NCI-H2107 (cell line): Measurements from ENCODE around the gene ADAT3.
A peak's percentile ranks its signal among the peaks of the same experiment; 100 is the strongest.

Source experiments
- DNase-seq: peaks from one replicate; lab custom pipeline; 2025; lab: John Stamatoyannopoulos, UW

Gene ADAT3

GRCh38 chr19:1905110-1905862 lies at the start of gene ADAT3, which contains the start of gene SCAMP4:
Gene ADAT3, plus strand, starts transcription at chr19:1905399. Its CDS starts 6,649 bp downstream, at chr19:1912048.
Gene SCAMP4, plus strand, starts transcription at chr19:1905399. Its CDS starts 9,621 bp downstream, at chr19:1915020.
- peak; percentile 96 for DNase-seq

GRCh38 chr19:1855828-1856255 lies 49.4 kb upstream of the ADAT3 start:
- no peak for DNase-seq

- DNase-seq: no peak
Observed at GRCh38 chr19:1856345-1856697, 48.9 kb upstream of the ADAT3 start.

DNA sequence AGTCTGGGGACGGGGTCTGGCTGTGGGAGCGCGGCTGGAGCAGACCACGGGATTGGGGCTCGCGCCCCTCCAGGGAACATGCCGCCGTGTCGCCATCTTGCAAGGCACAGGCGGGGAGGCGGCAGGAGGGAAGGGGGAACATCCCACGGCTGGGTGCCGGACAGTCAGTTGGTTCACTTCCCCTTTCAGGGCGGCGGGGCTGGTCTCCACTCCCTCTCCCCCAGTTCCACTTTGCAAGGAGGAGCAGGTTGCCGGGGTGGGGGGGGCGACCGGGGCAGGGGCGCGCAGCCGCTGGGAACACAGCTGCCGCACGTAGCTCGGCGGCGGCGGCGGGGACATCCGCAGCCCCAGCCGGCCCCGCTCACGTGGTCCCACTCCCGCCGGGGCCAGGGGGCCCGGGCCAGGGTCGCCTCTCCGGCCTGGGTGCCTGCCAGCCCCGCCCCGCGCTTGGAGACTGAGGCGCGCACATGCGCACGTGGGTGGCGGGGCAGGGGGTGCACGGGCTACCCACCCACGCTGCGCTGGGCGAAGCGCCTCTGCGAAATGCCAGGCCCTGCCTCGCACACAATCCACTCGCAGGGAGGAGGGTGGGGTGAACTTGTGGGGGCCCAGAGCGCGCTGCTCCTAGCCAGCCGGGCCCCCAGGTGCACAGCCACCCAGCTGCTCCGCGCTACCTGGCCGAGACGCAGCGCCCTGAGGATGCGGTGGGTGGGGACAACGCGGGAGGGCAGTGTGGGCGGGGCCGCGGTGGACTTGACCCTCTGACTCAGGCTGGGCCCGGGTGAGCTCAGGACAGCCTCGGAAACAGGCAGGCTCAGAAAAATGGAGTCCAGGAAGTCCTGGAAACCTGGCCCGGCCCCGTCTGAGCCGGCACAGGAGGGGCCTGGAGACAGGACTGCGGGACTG lies 48.2 kb upstream of the ADAT3 start:
- DNase-seq: no peak

GRCh38 chr19:1857648-1858326 lies 47.4 kb upstream of the ADAT3 start:
- no peak for DNase-seq

GRCh38 chr19:1858412-1859081 lies 46.7 kb upstream of the ADAT3 start:
- no peak for DNase-seq

GRCh38 chr19:1859331-1859781 lies 45.8 kb upstream of the ADAT3 start:
- DNase-seq: no peak

- DNase-seq: no peak
Observed at GRCh38 chr19:1860042-1860775, 45.0 kb upstream of the ADAT3 start.

- no peak for DNase-seq
Observed at GRCh38 chr19:1860821-1861598, 44.2 kb upstream of the ADAT3 start.

GRCh38 chr19:1861599-1862031 lies 43.6 kb upstream of the ADAT3 start:
- no peak for DNase-seq

DNA sequence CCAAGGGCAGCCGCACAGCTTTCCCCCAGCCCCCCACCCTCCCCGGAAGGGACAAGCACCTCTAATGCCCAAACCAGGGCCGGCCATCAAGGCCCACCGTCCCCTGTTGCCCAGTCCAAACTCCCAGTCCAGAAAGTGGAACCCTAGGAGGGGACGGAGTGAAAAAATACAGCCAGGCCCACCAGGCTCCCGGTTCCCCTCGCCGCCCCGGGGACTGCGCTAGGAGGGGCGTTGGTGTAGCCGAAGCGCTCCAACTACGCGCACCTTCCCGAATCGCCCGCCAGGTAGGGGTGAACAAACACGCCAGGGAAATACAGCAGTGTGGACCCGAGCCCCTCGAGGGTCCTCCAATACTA lies 43.2 kb upstream of the ADAT3 start:
- DNase-seq: no peak

GRCh38 chr19:1862424-1863327 lies 42.5 kb upstream of the ADAT3 start:
- DNase-seq: no peak

GRCh38 chr19:1863328-1863637 lies 41.9 kb upstream of the ADAT3 start, which contains the start of gene KLF16:
Gene KLF16, minus strand, starts transcription at chr19:1863579. Its CDS starts 82 bp downstream, at chr19:1863497.
- DNase-seq: no peak

DNA sequence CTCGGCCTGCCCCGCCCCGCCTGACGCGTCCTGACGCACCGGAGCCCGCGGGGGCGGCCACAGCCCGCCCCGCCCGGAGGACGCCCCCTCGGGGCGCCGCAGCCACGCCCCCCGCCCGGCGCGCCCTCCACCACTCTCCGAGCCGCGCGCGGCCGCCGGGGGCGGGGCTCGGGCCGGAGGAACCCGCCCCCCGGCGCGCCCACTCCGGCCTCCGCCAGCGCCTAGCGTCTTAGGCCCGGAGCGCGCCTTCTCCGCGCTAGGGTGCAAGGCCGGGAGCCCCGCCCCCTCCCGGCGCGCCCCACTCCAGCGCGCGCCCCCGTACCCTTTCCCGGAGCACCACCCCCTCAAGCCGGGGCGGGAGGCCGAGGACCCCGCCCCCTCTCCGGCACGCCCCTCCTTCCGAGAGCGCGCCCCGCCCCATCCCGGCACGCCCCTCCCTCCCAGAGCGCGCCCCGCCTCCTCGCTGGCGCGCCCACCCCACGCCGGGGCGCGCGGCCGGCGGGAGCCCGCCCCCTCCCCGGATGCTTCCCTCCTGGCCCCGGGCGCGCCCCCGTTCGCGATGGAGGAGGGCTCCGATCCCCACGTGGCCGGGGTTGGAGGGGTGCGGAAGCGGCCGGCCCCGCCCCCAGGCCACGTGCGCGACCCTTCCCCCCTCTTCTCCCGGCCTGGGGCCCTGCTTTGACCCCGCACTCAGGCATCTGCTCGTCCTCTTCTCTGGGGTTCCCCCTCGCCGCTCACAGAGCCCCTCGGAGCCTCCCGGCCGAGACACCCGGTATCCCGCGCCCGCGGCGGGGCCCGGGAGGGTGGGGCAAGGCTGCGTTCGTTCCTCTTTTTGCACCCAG lies 41.3 kb upstream of the ADAT3 start:
- peak; percentile 93 for DNase-seq

GRCh38 chr19:1864480-1865171 lies 40.6 kb upstream of the ADAT3 start:
- DNase-seq: no peak

GRCh38 chr19:1865172-1866010 lies 39.8 kb upstream of the ADAT3 start:
- no peak for DNase-seq
